NT2/D1 (cell line): ENCODE data around the gene PNRC1.
"Not testable (repeated sequence)": the region's sequence is repeated elsewhere in the genome, so short reads cannot be mapped to it uniquely, and the experiment has no call there.

ENCODE experiments used
- SUZ12 ChIP-seq: IDR thresholded peaks from 2 replicates; pipeline ENCODE4 v1.6.1; 2011; ENCODE audit not compliant: insufficient read length, insufficient read depth; ENCODE audit errors: extremely low read depth
- YY1 ChIP-seq: IDR thresholded peaks from 2 replicates; pipeline ENCODE4 v1.6.1; 2011; ENCODE audit not compliant: insufficient read length, insufficient read depth
- ZNF274 ChIP-seq: IDR thresholded peaks from 2 replicates; pipeline ENCODE4 v1.6.1; 2011; ENCODE audit warnings: mild to moderate bottlenecking, low read depth, low read length

GRCh38 chr6:89037901-89038293 is 42.7 kb upstream of the PNRC1 start:
- TF ChIP-seq YY1, SUZ12, ZNF274: not testable (repeated sequence)
